Osteoblast (primary cell): ENCODE results near the gene TMEM176B. TPM values are rescaled to one million over a fixed set of nuclear protein-coding genes. Genes with fewer than 3 reads are reported as not detected.

Experiments used
- DNase-seq: peaks from one replicate; pipeline ENCODE4 v3.0.0; 2011; ENCODE audit warnings: low spot score, mixed read lengths; ENCODE audit not compliant: insufficient read length; ENCODE audit errors: missing footprints
- H2AFZ ChIP-seq: 2 replicates; pipeline ENCODE4 v1.6.0; 2011; ENCODE audit warnings: mild to moderate bottlenecking, low read length
- H3K27ac ChIP-seq: 2 replicates; pipeline ENCODE4 v1.5.1; 2011; ENCODE audit warnings: mild to moderate bottlenecking, low read depth, low read length, moderate library complexity
- H3K27me3 ChIP-seq: 2 replicates; pipeline ENCODE4 v1.6.0; 2012; ENCODE audit warnings: mild to moderate bottlenecking, control low read depth, inconsistent platforms, low read length, moderate library complexity; ENCODE audit not compliant: insufficient read depth
- H3K36me3 ChIP-seq: 2 replicates; pipeline ENCODE4 v1.5.1; 2011; ENCODE audit warnings: mild to moderate bottlenecking, low read length, control low read depth, moderate library complexity; ENCODE audit not compliant: insufficient read depth
- H3K4me1 ChIP-seq: 2 replicates; pipeline ENCODE4 v1.5.1; 2011; ENCODE audit warnings: mild to moderate bottlenecking, low read length, control low read depth, moderate library complexity; ENCODE audit not compliant: insufficient read depth
- H3K4me2 ChIP-seq: 2 replicates; pipeline ENCODE4 v1.6.0; 2011; ENCODE audit warnings: mild to moderate bottlenecking, low read length; ENCODE audit not compliant: insufficient read depth
- H3K4me3 ChIP-seq: fragments of 200-600 bp; sonication (generic); 3 replicates; pipeline ENCODE4 v1.5.1; 2012; ENCODE audit warnings: mild to moderate bottlenecking, low read length, inconsistent platforms; ENCODE audit not compliant: insufficient read depth
- H3K79me2 ChIP-seq: 2 replicates; pipeline ENCODE4 v1.6.0; 2012; ENCODE audit warnings: mild to moderate bottlenecking, low read length, control low read depth, inconsistent platforms; ENCODE audit not compliant: insufficient read depth
- H3K9me3 ChIP-seq: 2 replicates; pipeline ENCODE4 v1.5.1; 2011; ENCODE audit warnings: low read depth, low read length, control low read depth
- H4K20me1 ChIP-seq: 2 replicates; pipeline ENCODE4 v1.6.0; 2012; ENCODE audit warnings: mild to moderate bottlenecking, low read length, control low read depth; ENCODE audit not compliant: insufficient read depth
- total RNA-seq: library from RNA; depleted of rRNA; stranded (reverse); fragments of >200 nt; gene quantifications from 2 replicates; pipeline ENCODE4 v1.2.3, GENCODE V29; 2012
- TF ChIP-seq, protein P1 (sequence below): IDR thresholded peaks from 2 replicates; pipeline ENCODE4 v1.5.1; 2011; ENCODE audit warnings: mild to moderate bottlenecking, low read depth, low read length, moderate library complexity; ENCODE audit errors: extremely low read depth

TMEM176B gene
- total RNA-seq, 1 donor = 0.72 TPM

DNA sequence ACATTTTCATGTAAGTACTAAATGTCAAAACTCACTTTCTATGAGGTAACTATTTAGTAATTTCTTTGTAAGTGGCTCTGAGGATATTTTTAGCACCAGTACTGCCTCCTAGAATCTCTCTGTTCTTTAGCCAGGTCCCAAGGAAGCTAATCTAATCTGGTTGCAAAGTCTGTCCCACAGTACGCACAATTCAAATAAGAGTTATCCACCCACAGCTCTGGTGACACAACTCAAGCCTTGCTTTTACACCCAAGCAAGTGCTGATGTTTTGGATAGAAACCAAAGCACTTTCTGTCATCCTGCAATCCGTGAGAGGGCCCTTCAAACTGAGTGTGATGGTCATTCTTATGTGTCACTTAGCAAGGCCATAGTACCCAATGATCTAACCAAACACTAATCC lies 48.5 kb downstream of the TMEM176B start:
- no peak overlapping the region for H2AFZ ChIP-seq
- no peaks in the 10 kb centered on the region for H3K79me2 ChIP-seq
- no peaks in the 10 kb centered on the region for H3K9me3 ChIP-seq
- no peaks in the 10 kb centered on the region for H4K20me1 ChIP-seq
- H3K4me3 ChIP-seq = no peak overlapping the region
- no peaks in the 10 kb centered on the region for H3K4me1 ChIP-seq
- no peaks in the 10 kb centered on the region for H3K27me3 ChIP-seq
- DNase-seq = peak; percentile 51
- H3K36me3 ChIP-seq = no peaks in the 10 kb centered on the region
- no peak overlapping the region for H3K27ac ChIP-seq
- TF ChIP-seq, protein P1, sequence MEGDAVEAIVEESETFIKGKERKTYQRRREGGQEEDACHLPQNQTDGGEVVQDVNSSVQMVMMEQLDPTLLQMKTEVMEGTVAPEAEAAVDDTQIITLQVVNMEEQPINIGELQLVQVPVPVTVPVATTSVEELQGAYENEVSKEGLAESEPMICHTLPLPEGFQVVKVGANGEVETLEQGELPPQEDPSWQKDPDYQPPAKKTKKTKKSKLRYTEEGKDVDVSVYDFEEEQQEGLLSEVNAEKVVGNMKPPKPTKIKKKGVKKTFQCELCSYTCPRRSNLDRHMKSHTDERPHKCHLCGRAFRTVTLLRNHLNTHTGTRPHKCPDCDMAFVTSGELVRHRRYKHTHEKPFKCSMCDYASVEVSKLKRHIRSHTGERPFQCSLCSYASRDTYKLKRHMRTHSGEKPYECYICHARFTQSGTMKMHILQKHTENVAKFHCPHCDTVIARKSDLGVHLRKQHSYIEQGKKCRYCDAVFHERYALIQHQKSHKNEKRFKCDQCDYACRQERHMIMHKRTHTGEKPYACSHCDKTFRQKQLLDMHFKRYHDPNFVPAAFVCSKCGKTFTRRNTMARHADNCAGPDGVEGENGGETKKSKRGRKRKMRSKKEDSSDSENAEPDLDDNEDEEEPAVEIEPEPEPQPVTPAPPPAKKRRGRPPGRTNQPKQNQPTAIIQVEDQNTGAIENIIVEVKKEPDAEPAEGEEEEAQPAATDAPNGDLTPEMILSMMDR = no peak
- no peak overlapping the region for H3K4me2 ChIP-seq

DNA sequence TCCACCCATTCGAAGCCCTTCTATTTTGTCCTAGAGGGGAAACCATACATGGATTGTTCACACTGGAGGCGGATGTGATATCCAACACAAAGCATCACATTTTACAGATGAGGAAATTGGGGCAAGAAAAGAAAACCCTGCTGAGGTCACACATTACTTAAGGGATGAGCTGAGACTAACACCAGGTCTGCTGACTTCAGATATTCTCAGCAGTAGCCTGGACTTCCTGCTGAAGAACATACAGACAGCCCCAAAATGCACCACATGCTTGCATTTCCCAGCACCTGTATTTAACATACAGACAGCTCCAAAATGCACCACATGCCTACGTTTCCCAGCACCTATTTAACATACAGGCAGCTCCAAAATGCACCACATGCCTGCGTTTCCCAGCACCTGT lies 51.8 kb downstream of the TMEM176B start:
- Histone ChIP-seq H3K36me3 (no peaks in the 10 kb centered on the region), H2AFZ (no peak overlapping the region), H3K4me1 (no peaks in the 10 kb centered on the region), H3K9me3 (no peaks in the 10 kb centered on the region), H3K79me2 (no peaks in the 10 kb centered on the region), H3K4me2 (no peak overlapping the region), H3K4me3 (no peak overlapping the region), H3K27ac (no peak overlapping the region), H3K27me3 (no peaks in the 10 kb centered on the region), H4K20me1 (no peaks in the 10 kb centered on the region)
- TF ChIP-seq, protein P1 = no peak
- DNase-seq = no peak

DNA sequence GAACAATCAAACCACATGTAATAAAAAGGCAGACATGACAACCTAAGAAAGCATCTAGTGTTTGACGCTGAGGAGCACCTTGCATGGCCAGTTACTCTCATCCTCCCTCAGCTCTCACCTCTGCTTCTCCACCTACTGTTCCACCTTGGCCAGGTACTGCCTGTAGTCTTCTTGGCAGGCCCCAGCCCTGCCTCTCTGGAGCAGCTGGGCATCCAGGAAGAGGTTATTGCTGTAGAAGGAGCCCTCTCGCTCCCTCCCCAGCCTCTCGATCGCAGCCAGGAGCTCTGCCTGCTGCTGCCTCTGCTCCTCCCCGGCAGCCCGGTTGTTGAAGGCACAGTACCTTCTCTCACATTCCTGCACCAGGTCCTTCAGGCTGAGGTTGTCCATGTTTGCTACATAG lies 53.2 kb downstream of the TMEM176B start:
- no peaks in the 10 kb centered on the region for H3K4me1 ChIP-seq
- H3K27me3 ChIP-seq = no peaks in the 10 kb centered on the region
- no peak for DNase-seq
- no peaks in the 10 kb centered on the region for H3K79me2 ChIP-seq
- H3K4me2 ChIP-seq = no peak overlapping the region
- no peaks in the 10 kb centered on the region for H3K36me3 ChIP-seq
- H4K20me1 ChIP-seq = no peaks in the 10 kb centered on the region
- TF ChIP-seq, protein P1 = no peak
- no peaks in the 10 kb centered on the region for H3K9me3 ChIP-seq
- no peak overlapping the region for H3K27ac ChIP-seq
- no peak overlapping the region for H2AFZ ChIP-seq
- no peak overlapping the region for H3K4me3 ChIP-seq

DNA sequence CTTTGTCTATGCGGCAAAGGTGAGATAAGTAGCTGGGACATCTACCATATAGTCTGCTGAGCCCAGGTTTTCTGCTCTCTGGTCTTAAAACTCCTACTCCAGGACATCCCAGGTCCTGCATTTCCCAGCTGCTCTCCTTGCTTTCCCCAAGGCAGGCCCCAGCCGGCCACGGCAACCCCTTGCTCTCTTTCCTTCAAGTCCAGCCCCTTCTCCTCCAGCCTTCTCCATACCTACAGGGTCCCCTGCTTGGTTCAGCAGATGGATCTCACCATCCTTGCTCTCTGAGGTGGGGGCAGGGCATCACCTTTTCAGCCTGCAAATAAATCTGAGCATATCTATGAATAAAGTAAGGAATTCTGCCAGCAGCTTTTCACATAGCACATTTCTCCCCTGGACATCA lies 54.3 kb downstream of the TMEM176B start:
- H3K27ac ChIP-seq = no peak overlapping the region
- H3K9me3 ChIP-seq = no peaks in the 10 kb centered on the region
- no peaks in the 10 kb centered on the region for H4K20me1 ChIP-seq
- H3K36me3 ChIP-seq = no peaks in the 10 kb centered on the region
- H3K27me3 ChIP-seq = no peaks in the 10 kb centered on the region
- no peak overlapping the region for H3K4me2 ChIP-seq
- H3K4me1 ChIP-seq = no peaks in the 10 kb centered on the region
- H3K4me3 ChIP-seq = no peak overlapping the region
- no peak for DNase-seq
- TF ChIP-seq, protein P1 = no peak
- H2AFZ ChIP-seq = no peak overlapping the region
- H3K79me2 ChIP-seq = no peaks in the 10 kb centered on the region
